Keratinocyte (primary cell): ENCODE results near the gene MAP7D1. TPM values are rescaled to one million over a fixed set of nuclear protein-coding genes. Genes with fewer than 3 reads are reported as not detected.

Source experiments
- DNase-seq: peaks from one replicate; pipeline ENCODE4 v3.0.0-alpha.2; 2011; ENCODE audit warnings: low read depth, missing footprints, low spot score
- FAIRE-seq: peaks from 2 replicates; lab custom pipeline; 2011; peaks lifted over from hg19 to GRCh38; lab: Jason Lieb, UNC
- H2AFZ ChIP-seq: 2 replicates; pipeline ENCODE4 v1.6.0; 2012; ENCODE audit warnings: low read length, control low read depth, inconsistent platforms; ENCODE audit not compliant: control insufficient read depth
- H3K27ac ChIP-seq: 2 replicates; pipeline ENCODE4 v1.5.1; 2011; ENCODE audit warnings: low read length; ENCODE audit not compliant: control insufficient read depth, insufficient read depth
- H3K27me3 ChIP-seq: 3 replicates; pipeline ENCODE4 v1.6.0; 2011; ENCODE audit warnings: low read length; ENCODE audit not compliant: control insufficient read depth, insufficient read depth; ENCODE audit errors: extremely low read depth
- H3K36me3 ChIP-seq, 2 experiments: 2 replicates in 1 of 2; 3 replicates in 1 of 2; pipeline ENCODE4 v1.5.1; 2011; ENCODE audit warnings: low read length in 2 of 2, mild to moderate bottlenecking in 1 of 2; ENCODE audit not compliant: control insufficient read depth in 2 of 2, insufficient read depth in 2 of 2; ENCODE audit errors: extremely low read depth in 1 of 2
- H3K4me1 ChIP-seq: 3 replicates; pipeline ENCODE4 v1.5.1; 2011; ENCODE audit warnings: low read length; ENCODE audit not compliant: control insufficient read depth, insufficient read depth; ENCODE audit errors: extremely low read depth
- H3K4me2 ChIP-seq: 3 replicates; pipeline ENCODE4 v1.6.0; 2011; ENCODE audit warnings: low read depth, low read length; ENCODE audit not compliant: control insufficient read depth, insufficient read depth; ENCODE audit errors: extremely low read depth
- H3K4me3 ChIP-seq, 3 experiments: fragments of 200-600 bp in 1 of 3; sonication (generic) in 1 of 3; 2 replicates in 2 of 3; 3 replicates in 1 of 3; pipeline ENCODE4 v1.5.1; 2011 to 2016; ENCODE audit warnings: low read length in 3 of 3, mild to moderate bottlenecking in 3 of 3, control low read depth in 2 of 3, inconsistent platforms in 1 of 3, low read depth in 1 of 3, mixed read lengths in 1 of 3, mixed run types in 1 of 3, moderate library complexity in 1 of 3; ENCODE audit not compliant: control insufficient read depth in 2 of 3, insufficient read depth in 2 of 3; ENCODE audit errors: extremely low read depth in 1 of 3
- H3K79me2 ChIP-seq: 2 replicates; pipeline ENCODE4 v1.6.0; 2012; ENCODE audit warnings: low read length; ENCODE audit not compliant: control insufficient read depth, insufficient read depth
- H3K9ac ChIP-seq: 3 replicates; pipeline ENCODE4 v1.6.0; 2011; ENCODE audit warnings: low read length; ENCODE audit not compliant: control insufficient read depth, insufficient read depth; ENCODE audit errors: extremely low read depth
- H3K9me1 ChIP-seq: 3 replicates; pipeline ENCODE4 v1.6.0; 2011; ENCODE audit warnings: low read length; ENCODE audit not compliant: control insufficient read depth, insufficient read depth; ENCODE audit errors: extremely low read depth
- H3K9me3 ChIP-seq: 2 replicates; pipeline ENCODE4 v1.5.1; 2012; ENCODE audit warnings: low read depth, low read length; ENCODE audit not compliant: control insufficient read depth
- H4K20me1 ChIP-seq: 3 replicates; pipeline ENCODE4 v1.6.0; 2011; ENCODE audit warnings: low read length; ENCODE audit not compliant: control insufficient read depth, insufficient read depth; ENCODE audit errors: extremely low read depth
- EZH2 ChIP-seq: IDR thresholded peaks from one replicate; pipeline ENCODE4 v1.6.1; 2012; ENCODE audit warnings: inconsistent platforms, mild to moderate bottlenecking, low read length, moderate library complexity
- dilution Hi-C: fragments of 300-500 bp; cut with MboI; formaldehyde crosslinking; loops from one replicate; pipeline ENCODE4 v1.7.0; 2020; ENCODE audit warnings: low sequenced_read_pairs; ENCODE audit not compliant: extremely low pct_ligation_motif_present
- polyA plus RNA-seq, 5 experiments: library from polyadenylated mRNA; depleted of rRNA in 3 of 5; stranded (reverse) in 3 of 5; stranded (forward) in 1 of 5; unstranded in 1 of 5; fragments of >200 nt; gene quantifications; 1 replicate in 1 of 5; 2 replicates in 3 of 5; 3 replicates in 1 of 5; pipeline versions ENCODE4 v1.2.1 to v1.2.3, GENCODE V29; 2011 to 2012; ENCODE audit warnings: missing spikeins in 2 of 5, low read depth in 1 of 5, low replicate concordance in 1 of 5
- TF ChIP-seq, protein P1 (sequence below), 3 experiments: IDR thresholded peaks in 1 of 3; conservative IDR thresholded peaks in 1 of 3; optimal IDR thresholded peaks in 1 of 3; 2 replicates in 2 of 3; 3 replicates in 1 of 3; pipeline versions ENCODE3 to v1.5.1; 2011; ENCODE audit warnings: low read length in 3 of 3, mild to moderate bottlenecking in 3 of 3, moderate library complexity in 2 of 3, control low read depth in 1 of 3, inconsistent platforms in 1 of 3; ENCODE audit not compliant: insufficient read depth in 2 of 3; ENCODE audit errors: extremely low read depth in 1 of 3

MAP7D1 gene
- polyA plus RNA-seq, 1 donor (not counting 4 experiments of a cell fraction or from before 2014, with no cell fraction given): 75.0 TPM

DNA sequence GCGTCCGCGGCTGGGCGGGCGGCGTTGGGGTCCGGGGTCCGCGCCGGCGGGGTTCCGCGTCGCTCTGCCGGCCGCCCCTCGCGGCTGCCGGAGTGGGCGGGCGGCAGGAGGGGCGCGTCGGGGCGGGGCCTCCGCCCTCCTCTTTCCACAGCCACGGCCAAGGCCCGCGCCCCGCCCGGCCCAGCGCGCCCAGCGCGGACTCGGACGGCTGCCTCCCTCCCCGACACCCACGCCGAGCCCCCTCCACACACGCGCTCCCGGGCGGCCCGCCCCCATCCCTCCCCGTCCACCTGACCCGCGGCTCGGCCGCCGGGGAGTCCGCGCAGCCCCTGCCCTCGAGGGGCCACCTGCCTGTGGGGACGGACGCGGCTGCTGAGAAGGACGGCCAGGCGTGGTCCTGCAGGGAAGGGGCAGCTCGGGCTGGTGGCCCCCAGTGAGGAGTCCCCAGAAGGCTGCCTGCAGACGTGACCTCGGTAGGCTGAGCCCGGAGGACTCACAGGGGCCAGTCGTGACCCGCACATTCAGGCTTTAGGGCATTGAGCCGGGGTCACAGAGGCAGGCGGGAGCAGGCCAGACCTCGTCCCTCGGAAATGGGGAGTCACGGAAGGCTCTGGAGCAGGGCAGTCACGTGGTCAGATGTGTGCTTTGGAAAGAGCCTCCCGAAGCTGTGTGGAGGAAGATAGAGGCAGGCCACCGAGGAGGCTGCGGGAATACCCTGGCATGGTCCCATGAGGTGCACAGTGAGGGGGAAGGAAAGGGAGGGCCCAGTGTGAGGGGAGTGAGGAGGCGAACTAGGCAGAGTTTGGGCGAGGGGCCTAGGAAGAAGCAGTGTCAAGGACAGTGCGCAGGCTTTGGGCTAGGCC, 30.6 kb upstream of the MAP7D1 start, which contains the start of gene COL8A2:
COL8A2 (minus strand) TSS at position 94 of the 863 bp plus-strand sequence. CDS start 24,980 bp downstream, outside the sequence.
- Histone ChIP-seq H3K4me2 (peak within 1 kb of the TSS; percentile 12), H3K27me3 (peaks cover 28% of the 10 kb centered on the region), H2AFZ (peak within 1 kb of the TSS; percentile 30), H3K79me2 (no peaks in the 10 kb centered on the region), H3K36me3 (no peaks in the 10 kb centered on the region), H3K4me3 (peak within 1 kb of the TSS in 1 of 3 experiments; percentile 2), H3K9me3 (no peaks in the 10 kb centered on the region), H4K20me1 (no peaks in the 10 kb centered on the region), H3K9me1 (no peaks in the 10 kb centered on the region), H3K9ac (peak within 1 kb of the TSS; percentile 4), H3K4me1 (peaks cover 8% of the 10 kb centered on the region), H3K27ac (no peak within 1 kb of the TSS)
- TF ChIP-seq EZH2: peak; percentile 65
- TF ChIP-seq, protein P1, sequence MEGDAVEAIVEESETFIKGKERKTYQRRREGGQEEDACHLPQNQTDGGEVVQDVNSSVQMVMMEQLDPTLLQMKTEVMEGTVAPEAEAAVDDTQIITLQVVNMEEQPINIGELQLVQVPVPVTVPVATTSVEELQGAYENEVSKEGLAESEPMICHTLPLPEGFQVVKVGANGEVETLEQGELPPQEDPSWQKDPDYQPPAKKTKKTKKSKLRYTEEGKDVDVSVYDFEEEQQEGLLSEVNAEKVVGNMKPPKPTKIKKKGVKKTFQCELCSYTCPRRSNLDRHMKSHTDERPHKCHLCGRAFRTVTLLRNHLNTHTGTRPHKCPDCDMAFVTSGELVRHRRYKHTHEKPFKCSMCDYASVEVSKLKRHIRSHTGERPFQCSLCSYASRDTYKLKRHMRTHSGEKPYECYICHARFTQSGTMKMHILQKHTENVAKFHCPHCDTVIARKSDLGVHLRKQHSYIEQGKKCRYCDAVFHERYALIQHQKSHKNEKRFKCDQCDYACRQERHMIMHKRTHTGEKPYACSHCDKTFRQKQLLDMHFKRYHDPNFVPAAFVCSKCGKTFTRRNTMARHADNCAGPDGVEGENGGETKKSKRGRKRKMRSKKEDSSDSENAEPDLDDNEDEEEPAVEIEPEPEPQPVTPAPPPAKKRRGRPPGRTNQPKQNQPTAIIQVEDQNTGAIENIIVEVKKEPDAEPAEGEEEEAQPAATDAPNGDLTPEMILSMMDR (optimal IDR thresholded peaks at IDR 0.05 in 1 of 3, IDR thresholded peaks at IDR 0.05 in 1 of 3, conservative IDR thresholded peaks at IDR 0.05 in 1 of 3; ENCODE audit: extremely low read depth in 1 of 3, insufficient read depth in 2 of 3, low read length in 3 of 3): no peak
- dilution Hi-C loops: no loop called here
- FAIRE-seq (no peak), DNase-seq (no peak)

DNA sequence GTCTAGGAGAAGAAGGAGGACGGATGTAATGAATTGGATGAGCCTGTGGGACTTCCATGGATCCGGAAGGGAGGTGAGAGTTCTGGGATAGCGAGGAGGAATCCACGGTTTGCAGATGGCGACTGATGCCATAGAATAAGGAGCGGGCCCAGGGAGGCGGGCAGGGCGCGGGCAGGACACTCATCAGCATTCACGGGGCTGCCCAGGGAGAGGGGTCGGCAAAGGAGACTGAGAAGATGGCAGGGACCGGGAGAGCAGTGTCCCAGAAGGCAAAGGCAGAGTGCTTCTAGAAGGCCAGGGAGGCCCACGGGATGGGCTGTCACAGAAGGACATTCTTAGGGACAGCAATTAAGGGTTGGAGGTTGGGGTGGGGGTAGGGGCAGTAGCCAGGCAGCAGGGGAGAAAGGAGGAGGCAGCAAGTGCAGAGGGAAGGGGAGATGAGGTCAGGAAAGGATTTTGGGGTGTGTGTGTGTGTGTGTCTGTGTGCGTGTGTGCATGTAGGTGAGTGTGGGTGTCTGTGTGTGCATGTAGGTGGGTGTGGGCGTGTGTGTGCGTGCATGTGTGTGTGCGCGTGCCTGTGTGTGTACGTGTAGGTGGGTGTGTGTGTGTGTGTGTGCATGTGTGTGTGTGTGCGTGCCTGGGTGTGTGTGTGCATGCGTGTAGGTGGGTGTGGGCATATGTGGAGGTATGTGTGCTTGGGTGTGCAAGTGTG, 29.8 kb upstream of the MAP7D1 start:
- Histone ChIP-seq H4K20me1 (no peaks in the 10 kb centered on the region), H3K9ac (no peak overlapping the region), H3K9me1 (no peaks in the 10 kb centered on the region), H3K27me3 (peaks cover 28% of the 10 kb centered on the region), H3K79me2 (no peaks in the 10 kb centered on the region), H3K4me1 (peaks cover 8% of the 10 kb centered on the region), H3K27ac (no peak overlapping the region), H3K36me3 (no peaks in the 10 kb centered on the region), H3K9me3 (no peaks in the 10 kb centered on the region), H3K4me3 (no peak overlapping the region), H2AFZ (no peak overlapping the region), H3K4me2 (no peak overlapping the region)
- FAIRE-seq: no peak
- TF ChIP-seq, protein P1 (optimal IDR thresholded peaks at IDR 0.05 in 1 of 3, IDR thresholded peaks at IDR 0.05 in 1 of 3, conservative IDR thresholded peaks at IDR 0.05 in 1 of 3; ENCODE audit: extremely low read depth in 1 of 3, insufficient read depth in 2 of 3, low read length in 3 of 3): no peak
- TF ChIP-seq EZH2: no peak
- dilution Hi-C loops: no loop called here
- DNase-seq: no peak
